C4-2B (cell line): Measurements from ENCODE around the gene CSGALNACT2.

ENCODE experiments used
- ZFX ChIP-seq: fragments of 450-650 bp; IDR thresholded peaks from 2 replicates; pipeline ENCODE4 v1.6.1; 2017
- TF ChIP-seq, protein P1 (sequence below): fragments of 450-650 bp; conservative IDR thresholded peaks from 2 replicates; pipeline ENCODE4 v1.5.1; 2017; ENCODE audit warnings: mild to moderate bottlenecking

- TF ChIP-seq, protein P1, sequence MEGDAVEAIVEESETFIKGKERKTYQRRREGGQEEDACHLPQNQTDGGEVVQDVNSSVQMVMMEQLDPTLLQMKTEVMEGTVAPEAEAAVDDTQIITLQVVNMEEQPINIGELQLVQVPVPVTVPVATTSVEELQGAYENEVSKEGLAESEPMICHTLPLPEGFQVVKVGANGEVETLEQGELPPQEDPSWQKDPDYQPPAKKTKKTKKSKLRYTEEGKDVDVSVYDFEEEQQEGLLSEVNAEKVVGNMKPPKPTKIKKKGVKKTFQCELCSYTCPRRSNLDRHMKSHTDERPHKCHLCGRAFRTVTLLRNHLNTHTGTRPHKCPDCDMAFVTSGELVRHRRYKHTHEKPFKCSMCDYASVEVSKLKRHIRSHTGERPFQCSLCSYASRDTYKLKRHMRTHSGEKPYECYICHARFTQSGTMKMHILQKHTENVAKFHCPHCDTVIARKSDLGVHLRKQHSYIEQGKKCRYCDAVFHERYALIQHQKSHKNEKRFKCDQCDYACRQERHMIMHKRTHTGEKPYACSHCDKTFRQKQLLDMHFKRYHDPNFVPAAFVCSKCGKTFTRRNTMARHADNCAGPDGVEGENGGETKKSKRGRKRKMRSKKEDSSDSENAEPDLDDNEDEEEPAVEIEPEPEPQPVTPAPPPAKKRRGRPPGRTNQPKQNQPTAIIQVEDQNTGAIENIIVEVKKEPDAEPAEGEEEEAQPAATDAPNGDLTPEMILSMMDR, result no peak
- no peak for TF ChIP-seq ZFX
These were observed 26.2 kb upstream of the CSGALNACT2 start for GRCh38 chr10:43111921-43112607.
